HG02884 (cell line): ENCODE measurements around the gene RNF114.
"Not testable (repeated sequence)": the region's sequence is repeated elsewhere in the genome, so short reads cannot be mapped to it uniquely, and the experiment has no call there.

Source experiments
- ATAC-seq: cut with Tn5 transposase; IDR thresholded peaks from one replicate; pipeline ENCODE4 v1.9.1; 2021; ENCODE audit warnings: mild to moderate bottlenecking, moderate library complexity; ENCODE audit not compliant: unreplicated experiment

Gene RNF114

GRCh38 chr20:49984426-49985153 lies 48.4 kb downstream of the RNF114 start:
- no peak for ATAC-seq

- ATAC-seq: no peak
Measured at GRCh38 chr20:49985157-49985556, 49.0 kb downstream of the RNF114 start.

- no peak for ATAC-seq
Measured at GRCh38 chr20:49985617-49986016, 49.4 kb downstream of the RNF114 start.

- ATAC-seq: no peak
Measured at GRCh38 chr20:49986049-49986448, 49.9 kb downstream of the RNF114 start.

- ATAC-seq: no peak
Measured at GRCh38 chr20:49987015-49987867, 51.0 kb downstream of the RNF114 start.

GRCh38 chr20:49987868-49988690 lies 51.9 kb downstream of the RNF114 start:
- ATAC-seq: no peak

GRCh38 chr20:49989234-49990065 lies 53.3 kb downstream of the RNF114 start:
- ATAC-seq: no peak

- ATAC-seq: no peak
Measured at GRCh38 chr20:49990271-49990720, 54.1 kb downstream of the RNF114 start.

GRCh38 chr20:49993301-49993751 lies 57.1 kb downstream of the RNF114 start:
- ATAC-seq: no peak

- no peak for ATAC-seq
Measured at GRCh38 chr20:49995586-49995985, 59.4 kb downstream of the RNF114 start.

GRCh38 chr20:49998478-49999188 lies 62.4 kb downstream of the RNF114 start:
- not testable (repeated sequence) for ATAC-seq

- no peak for ATAC-seq
Measured at GRCh38 chr20:49999329-49999728, 63.1 kb downstream of the RNF114 start.

- ATAC-seq: not testable (repeated sequence)
Measured at GRCh38 chr20:50000548-50001222, 64.5 kb downstream of the RNF114 start.

GRCh38 chr20:50001784-50002311 lies 65.7 kb downstream of the RNF114 start:
- no peak for ATAC-seq

GRCh38 chr20:50003253-50003656 lies 67.1 kb downstream of the RNF114 start:
- no peak for ATAC-seq
